HEK293 (cell line): ENCODE results near the gene BRD1.

Experiments used
- CTCF ChIA-PET: fragments of 350-600 bp; formaldehyde crosslinking; extraction: SDS; loops from one replicate; lab custom pipeline; 2021; ENCODE audit warnings: antibody characterized with exemption; lab: Yijun Ruan, JAX
- POLR2A ChIA-PET: fragments of 300-600 bp; formaldehyde crosslinking; extraction: SDS; loops from one replicate; lab custom pipeline; 2020; ENCODE audit warnings: antibody characterized with exemption, inconsistent platforms; lab: Yijun Ruan, JAX
- H3K27ac ChIP-seq: fragments of 200-500 bp; sonication (Bioruptor generic); 2 replicates; pipeline ENCODE4 v1.5.1; 2014; ENCODE audit warnings: low read depth, low read length, control low read depth, inconsistent platforms; ENCODE audit errors: extremely low read depth
- H3K36me3 ChIP-seq, 2 experiments: fragments of 200-500 bp in 1 of 2; sonication (Bioruptor generic) in 1 of 2; 1 replicate in 1 of 2; 2 replicates in 1 of 2; pipeline ENCODE4 v1.5.1; 2014 to 2017; ENCODE audit warnings: inconsistent platforms in 2 of 2, low read length in 2 of 2; ENCODE audit not compliant: control insufficient read depth in 2 of 2, insufficient read depth in 1 of 2
- H3K4me1 ChIP-seq: fragments of 200-500 bp; sonication (Bioruptor generic); 2 replicates; pipeline ENCODE4 v1.5.1; 2014; ENCODE audit warnings: mild to moderate bottlenecking, low read length, inconsistent platforms; ENCODE audit not compliant: control insufficient read depth, insufficient read depth
- H3K4me3 ChIP-seq: 2 replicates; pipeline ENCODE4 v1.5.1; 2011; ENCODE audit warnings: low read depth, mild to moderate bottlenecking, control low read depth, low read length, moderate library complexity
- H3K9me3 ChIP-seq: fragments of 200-500 bp; sonication (Bioruptor generic); 2 replicates; pipeline ENCODE4 v1.5.1; 2014; ENCODE audit warnings: low read depth, low read length, inconsistent platforms; ENCODE audit not compliant: control insufficient read depth, insufficient read depth
- BCL11B ChIP-seq: fragments of 450-650 bp; formaldehyde crosslinking; IDR thresholded peaks from 2 replicates; pipeline ENCODE4 v1.5.1; 2016; ENCODE audit warnings: low read depth, missing biosample characterization, missing genetic modification characterization
- EGR2 ChIP-seq: fragments of 450-650 bp; formaldehyde crosslinking; IDR thresholded peaks from 2 replicates; pipeline ENCODE4 v1.5.1; 2016; ENCODE audit warnings: low read depth, missing biosample characterization, missing genetic modification characterization
- ZEB2 ChIP-seq: fragments of 450-650 bp; formaldehyde crosslinking; IDR thresholded peaks from 2 replicates; pipeline ENCODE4 v1.5.1; 2016; ENCODE audit warnings: missing biosample characterization, missing genetic modification characterization
- ZFP37 ChIP-seq: fragments of 450-650 bp; formaldehyde crosslinking; IDR thresholded peaks from 2 replicates; pipeline ENCODE4 v1.5.1; 2016; ENCODE audit warnings: missing biosample characterization, missing genetic modification characterization
- ZNF121 ChIP-seq: fragments of 450-650 bp; formaldehyde crosslinking; IDR thresholded peaks from 2 replicates; pipeline ENCODE4 v1.5.1; 2016; ENCODE audit warnings: missing biosample characterization, missing genetic modification characterization
- ZNF138 ChIP-seq: fragments of 450-650 bp; formaldehyde crosslinking; IDR thresholded peaks from 2 replicates; pipeline ENCODE4 v1.5.1; 2016; ENCODE audit warnings: missing biosample characterization, missing genetic modification characterization, borderline replicate concordance
- ZNF19 ChIP-seq: fragments of 450-650 bp; formaldehyde crosslinking; IDR thresholded peaks from 2 replicates; pipeline ENCODE4; 2016; ENCODE audit warnings: missing biosample characterization, missing genetic modification characterization, low read depth
- ZNF354C ChIP-seq: fragments of 450-650 bp; formaldehyde crosslinking; IDR thresholded peaks from 2 replicates; pipeline ENCODE4 v1.5.1; 2016; ENCODE audit warnings: missing biosample characterization, missing genetic modification characterization, low read depth, borderline replicate concordance
- ZNF416 ChIP-seq: fragments of 450-650 bp; formaldehyde crosslinking; IDR thresholded peaks from 2 replicates; pipeline ENCODE4 v1.5.1; 2016; ENCODE audit warnings: missing biosample characterization, missing genetic modification characterization
- ZNF514 ChIP-seq: fragments of 450-650 bp; formaldehyde crosslinking; IDR thresholded peaks from 2 replicates; pipeline ENCODE4 v1.5.1; 2016; ENCODE audit warnings: missing biosample characterization, missing genetic modification characterization
- ZNF571 ChIP-seq: fragments of 450-650 bp; formaldehyde crosslinking; IDR thresholded peaks from 2 replicates; pipeline ENCODE4 v1.5.0; 2017; ENCODE audit warnings: missing biosample characterization, missing genetic modification characterization
- ZNF626 ChIP-seq: fragments of 450-650 bp; sonication (Bioruptor Pico); formaldehyde crosslinking; IDR thresholded peaks from 2 replicates; pipeline ENCODE4 v1.5.1; 2018; ENCODE audit warnings: missing biosample characterization, missing genetic modification characterization, inconsistent platforms
- ZNF707 ChIP-seq: fragments of 450-650 bp; formaldehyde crosslinking; IDR thresholded peaks from 2 replicates; pipeline ENCODE4 v1.5.1; 2016; ENCODE audit warnings: missing biosample characterization, missing genetic modification characterization
- ZSCAN23 ChIP-seq: fragments of 450-650 bp; formaldehyde crosslinking; IDR thresholded peaks from 2 replicates; pipeline ENCODE4 v1.5.1; 2016; ENCODE audit warnings: missing biosample characterization, missing genetic modification characterization
- TF ChIP-seq, protein P1 (sequence below): fragments of 450-650 bp; formaldehyde crosslinking; IDR thresholded peaks from 2 replicates; pipeline ENCODE4 v1.5.1; 2016; ENCODE audit warnings: missing biosample characterization, missing genetic modification characterization
- TF ChIP-seq, protein P2 (sequence below): fragments of 450-650 bp; formaldehyde crosslinking; IDR thresholded peaks from 2 replicates; pipeline ENCODE4 v1.5.1; 2016; ENCODE audit warnings: missing biosample characterization, missing genetic modification characterization

Gene BRD1

DNA sequence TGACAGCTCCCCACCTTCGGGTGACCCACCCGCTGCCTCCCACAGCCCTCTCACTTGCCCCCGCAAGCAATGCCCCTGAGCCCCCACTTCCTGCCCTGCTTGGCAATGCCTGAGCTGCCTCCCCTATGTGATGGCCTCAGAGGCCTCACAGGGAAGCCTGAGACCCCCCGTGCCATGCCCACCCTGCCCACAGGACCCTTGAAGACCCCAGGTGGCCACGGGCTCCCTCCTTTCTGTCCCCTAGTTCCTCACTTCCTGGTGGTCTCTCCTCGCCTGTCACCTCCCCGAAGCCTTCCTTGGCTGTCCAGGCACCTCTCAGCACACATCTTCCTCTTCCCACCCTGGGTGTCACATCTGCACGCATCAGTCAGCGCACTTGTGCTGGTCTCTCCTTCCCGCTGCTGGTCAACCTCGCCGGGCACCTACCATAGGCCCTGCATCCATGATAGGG is 90.5 kb downstream of the BRD1 start (continued):
- no peak for TF ChIP-seq BCL11B
- TF ChIP-seq ZNF514 (tag by site-specific recombination), result no peak
- no peak for TF ChIP-seq ZNF121
- no peak for TF ChIP-seq ZNF416 (tag by site-specific recombination)
- no peak for TF ChIP-seq ZNF354C (tag by site-specific recombination)
- TF ChIP-seq, all 188 proteins: peak for 0

DNA sequence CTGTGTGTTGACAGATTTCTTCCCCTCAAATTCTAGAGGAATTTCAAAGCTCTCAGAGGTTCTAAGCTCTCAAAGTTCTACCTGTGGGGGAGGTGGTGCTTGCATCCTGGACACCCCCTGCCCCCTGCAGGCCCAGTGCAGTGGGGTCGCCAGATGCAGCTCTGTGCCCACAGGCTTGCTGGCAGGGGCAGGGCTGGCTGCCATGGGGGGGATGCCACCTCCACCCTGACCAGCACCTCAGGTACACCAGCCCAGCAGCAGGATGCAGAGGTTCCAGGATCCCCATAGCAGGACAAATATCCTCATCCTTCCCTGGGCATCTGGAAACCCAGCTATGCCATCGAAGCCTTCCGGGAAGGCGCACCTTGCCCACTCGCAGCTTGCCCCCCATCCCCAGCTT is 91.1 kb downstream of the BRD1 start:
- Histone ChIP-seq H3K4me3 (no peak overlapping the region), H3K9me3 (no peaks in the 10 kb centered on the region; the same call in 1 of the 2 replicates), H3K4me1 (no peaks in the 10 kb centered on the region), H3K27ac (no peak overlapping the region), H3K36me3 (no peaks in the 10 kb centered on the region)
- POLR2A ChIA-PET, result interaction anchor here (1.0 kb wide), 1 partner anchor 12 kb away, joined by 3 read pairs; no protein-coding TSS in a partner anchor
- no peak for TF ChIP-seq ZNF138 (tag by site-specific recombination)
- TF ChIP-seq ZNF707 (tag by site-specific recombination), result no peak
- TF ChIP-seq ZNF19 (tag by site-specific recombination), result no peak
- no peak for TF ChIP-seq ZEB2
- TF ChIP-seq, protein P1, sequence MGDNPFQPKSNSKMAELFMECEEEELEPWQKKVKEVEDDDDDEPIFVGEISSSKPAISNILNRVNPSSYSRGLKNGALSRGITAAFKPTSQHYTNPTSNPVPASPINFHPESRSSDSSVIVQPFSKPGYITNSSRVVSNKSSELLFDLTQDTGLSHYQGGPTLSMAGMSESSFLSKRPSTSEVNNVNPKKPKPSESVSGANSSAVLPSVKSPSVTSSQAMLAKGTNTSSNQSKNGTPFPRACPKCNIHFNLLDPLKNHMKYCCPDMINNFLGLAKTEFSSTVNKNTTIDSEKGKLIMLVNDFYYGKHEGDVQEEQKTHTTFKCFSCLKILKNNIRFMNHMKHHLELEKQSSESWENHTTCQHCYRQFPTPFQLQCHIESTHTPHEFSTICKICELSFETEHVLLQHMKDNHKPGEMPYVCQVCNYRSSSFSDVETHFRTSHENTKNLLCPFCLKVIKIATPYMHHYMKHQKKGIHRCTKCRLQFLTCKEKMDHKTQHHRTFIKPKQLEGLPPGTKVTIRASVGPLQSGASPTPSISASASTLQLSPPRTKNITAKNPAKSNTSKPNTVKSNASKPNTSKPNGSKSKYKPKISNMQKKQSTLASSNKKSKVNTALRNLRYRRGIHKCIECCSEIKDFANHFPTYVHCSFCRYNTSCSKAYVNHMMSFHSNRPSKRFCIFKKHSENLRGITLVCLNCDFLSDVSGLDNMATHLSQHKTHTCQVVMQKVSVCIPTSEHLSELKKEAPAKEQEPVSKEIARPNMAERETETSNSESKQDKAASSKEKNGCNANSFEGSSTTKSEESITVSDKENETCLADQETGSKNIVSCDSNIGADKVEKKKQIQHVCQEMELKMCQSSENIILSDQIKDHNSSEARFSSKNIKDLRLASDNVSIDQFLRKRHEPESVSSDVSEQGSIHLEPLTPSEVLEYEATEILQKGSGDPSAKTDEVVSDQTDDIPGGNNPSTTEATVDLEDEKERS (tag by site-specific recombination), result no peak
- TF ChIP-seq, protein P2, sequence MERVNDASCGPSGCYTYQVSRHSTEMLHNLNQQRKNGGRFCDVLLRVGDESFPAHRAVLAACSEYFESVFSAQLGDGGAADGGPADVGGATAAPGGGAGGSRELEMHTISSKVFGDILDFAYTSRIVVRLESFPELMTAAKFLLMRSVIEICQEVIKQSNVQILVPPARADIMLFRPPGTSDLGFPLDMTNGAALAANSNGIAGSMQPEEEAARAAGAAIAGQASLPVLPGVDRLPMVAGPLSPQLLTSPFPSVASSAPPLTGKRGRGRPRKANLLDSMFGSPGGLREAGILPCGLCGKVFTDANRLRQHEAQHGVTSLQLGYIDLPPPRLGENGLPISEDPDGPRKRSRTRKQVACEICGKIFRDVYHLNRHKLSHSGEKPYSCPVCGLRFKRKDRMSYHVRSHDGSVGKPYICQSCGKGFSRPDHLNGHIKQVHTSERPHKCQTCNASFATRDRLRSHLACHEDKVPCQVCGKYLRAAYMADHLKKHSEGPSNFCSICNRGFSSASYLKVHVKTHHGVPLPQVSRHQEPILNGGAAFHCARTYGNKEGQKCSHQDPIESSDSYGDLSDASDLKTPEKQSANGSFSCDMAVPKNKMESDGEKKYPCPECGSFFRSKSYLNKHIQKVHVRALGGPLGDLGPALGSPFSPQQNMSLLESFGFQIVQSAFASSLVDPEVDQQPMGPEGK (tag by site-specific recombination), result no peak
- no peak for TF ChIP-seq ZNF571 (tag by site-specific recombination)
- no peak for TF ChIP-seq ZNF121
- TF ChIP-seq ZSCAN23 (tag by site-specific recombination), result no peak
- CTCF ChIA-PET, result interaction anchor here (0.6 to 0.9 kb wide), 2 partner anchors 10 to 294 kb away, joined by 3 to 4 read pairs; no protein-coding TSS in a partner anchor

DNA sequence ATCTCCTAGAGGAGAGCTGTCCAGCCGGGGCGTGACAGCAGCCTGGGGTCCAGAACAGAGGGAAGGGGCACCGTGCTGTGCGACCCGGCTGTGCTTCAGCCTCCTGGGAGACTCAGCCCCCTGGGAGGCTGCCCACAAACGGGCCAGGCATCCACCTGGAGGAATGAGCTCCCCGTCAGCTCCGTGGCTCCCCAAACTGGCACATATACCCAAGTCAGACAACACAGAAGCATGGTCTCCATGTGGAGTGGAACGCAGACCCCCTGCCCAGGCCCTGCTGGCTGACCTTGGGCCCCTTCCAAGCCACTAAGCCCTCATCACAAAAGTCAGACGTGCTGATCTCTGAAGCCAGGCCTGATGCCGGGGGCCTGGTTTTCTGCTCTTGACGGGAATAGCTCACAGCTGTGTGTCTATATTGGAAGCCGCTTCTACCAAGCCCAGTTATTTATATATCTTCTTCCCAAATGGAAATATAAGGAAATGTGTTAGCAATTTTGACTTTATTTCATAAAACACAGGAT is 91.7 kb downstream of the BRD1 start:
- no peaks in the 10 kb centered on the region for H3K4me1 ChIP-seq
- no peak overlapping the region for H3K27ac ChIP-seq
- CTCF ChIA-PET, result interaction anchor here (0.6 to 0.9 kb wide), 2 partner anchors 10 to 294 kb away, joined by 3 to 4 read pairs; no protein-coding TSS in a partner anchor
- H3K9me3 ChIP-seq, result no peaks in the 10 kb centered on the region; the same call in 1 of the 2 replicates
- POLR2A ChIA-PET, result interaction anchor here (1.0 kb wide), 1 partner anchor 11 kb away, joined by 3 read pairs; no protein-coding TSS in a partner anchor
- H3K36me3 ChIP-seq, result no peaks in the 10 kb centered on the region
- no peak overlapping the region for H3K4me3 ChIP-seq
- TF ChIP-seq ZNF626, result no peak
- no peak for TF ChIP-seq EGR2
- TF ChIP-seq ZFP37, result no peak
